Measurements from ENCODE around the gene HUS1. TPM values are rescaled to one million over a fixed set of nuclear protein-coding genes. Genes with fewer than 3 reads are reported as not detected.
"Not testable (repeated sequence)": the region's sequence is repeated elsewhere in the genome, so short reads cannot be mapped to it uniquely, and the experiment has no call there.

HUS1 gene
- total and polyA plus RNA-seq, 2 of the 4 experiments (the other 2 are of a cell fraction): 16.2 to 18.3 TPM

GRCh38 chr7:47980648-47981047 is 1.2 kb upstream of the HUS1 start:
- POLR2A ChIA-PET (ENCODE audit: unreplicated experiment); H3K4me2 ChIP-seq (ENCODE audit: low read depth, low read length); BruUV-seq (replicated peaks); H3K4ac ChIP-seq (ENCODE audit: low read depth, low read length); intact Hi-C loops (cut with micrococcal nuclease); H3K23ac ChIP-seq (ENCODE audit: low read depth, low read length); H3K9me3 ChIP-seq (ENCODE audit: control insufficient read depth, insufficient read depth, low read length); H3K14ac ChIP-seq (replicated peaks; ENCODE audit: low read depth, low read length); H4K8ac ChIP-seq (ENCODE audit: low read depth in 2 of 2, low read length in 2 of 2); H4K20me1 ChIP-seq (ENCODE audit: insufficient read depth, low read length); H2AFZ ChIP-seq (replicated peaks; ENCODE audit: low read length, poor library complexity); H2AK9ac ChIP-seq (replicated peaks; ENCODE audit: low read depth, low read length, poor library complexity); H2BK20ac ChIP-seq (ENCODE audit: low read depth, low read length); ATAC-seq (ENCODE audit: low read depth); H3K27ac ChIP-seq (ENCODE audit: insufficient read depth, low read length); H3K4me3 ChIP-seq (ENCODE audit: insufficient read depth, low read depth, low read length); H3K9ac ChIP-seq (ENCODE audit: low read depth, low read length); H3K18ac ChIP-seq (ENCODE audit: low read depth, low read length); DNase-seq; CTCF ChIA-PET; H2BK15ac ChIP-seq (ENCODE audit: low read depth, low read length); H3K4me1 ChIP-seq (ENCODE audit: control insufficient read depth, insufficient read depth, low read length); H2AK5ac ChIP-seq (ENCODE audit: low read depth, low read length); H2BK120ac ChIP-seq (ENCODE audit: low read depth, low read length); H4K91ac ChIP-seq (ENCODE audit: insufficient read depth, low read depth, low read length); H2BK5ac ChIP-seq (ENCODE audit: low read depth, low read length, poor library complexity, severe bottlenecking); H3K27me3 ChIP-seq (ENCODE audit: control insufficient read depth, insufficient read depth, low read length); H3K9me1 ChIP-seq (ENCODE audit: insufficient read depth, low read length); H4K5ac ChIP-seq (ENCODE audit: low read depth, low read length); H3K56ac ChIP-seq (ENCODE audit: extremely low read depth, insufficient read depth, low read length): not testable (repeated sequence)
- peaks cover 21 to 28% of the 10 kb centered on the region in 2 experiments for H3K79me1 ChIP-seq (ENCODE audit: low read depth in 1 of 2, low read length in 2 of 2)
- peaks cover 15% of the 10 kb centered on the region for H3K36me3 ChIP-seq (ENCODE audit: control insufficient read depth, insufficient read depth, low read length)
- dilution Hi-C loops (cut with HindIII; ENCODE audit: low sequenced_read_pairs, unreplicated experiment): loop anchor here (25.0 kb wide), 1 partner anchor 132 kb away; no protein-coding TSS in a partner anchor
- WGBS, 2 experiments (ENCODE audit: extremely low coverage in 2 of 2, insufficient read length in 1 of 2): no CpG with 5 or more reads among the region's 5 CpGs
- in situ Hi-C loops (cut with MboI; ENCODE audit: low sequenced_read_pairs): loop anchor here (10.0 kb wide), 1 partner anchor 114 kb away; no protein-coding TSS in a partner anchor
